Stimulated activated CD4-positive, alpha-beta T cell treated with anti-CD3 and anti-CD28 coated beads, Interleukin-2, amount 100 ng/mL, for 48 hours (primary cell): ENCODE results near the gene ACRBP.
A peak's percentile ranks its signal among the peaks of the same experiment; 100 is the strongest.

Experiments
- DNase-seq, 2 donors: peaks; one replicate each; pipeline ENCODE4 v3.0.0-alpha.2; 2020

ACRBP gene

GRCh38 chr12:6646276-6647082 lies 753 bp downstream of the ACRBP start:
- DNase-seq, result no peak

- DNase-seq, result no peak
Observed at GRCh38 chr12:6644903-6645302, 2.3 kb downstream of the ACRBP start.

GRCh38 chr12:6644257-6644596 lies 3.0 kb downstream of the ACRBP start:
- DNase-seq, result no peak

- DNase-seq, result no peak
Observed at GRCh38 chr12:6643569-6644256, 3.5 kb downstream of the ACRBP start.

- no peak for DNase-seq
Observed at GRCh38 chr12:6641131-6641530, 6.1 kb downstream of the ACRBP start.

- no peak for DNase-seq
Observed at GRCh38 chr12:6640497-6640896, 6.7 kb downstream of the ACRBP start.

- no peak for DNase-seq
Observed at GRCh38 chr12:6639151-6639801, 8.0 kb downstream of the ACRBP start.

- DNase-seq, result no peak
Observed at GRCh38 chr12:6638305-6638704, 8.9 kb downstream of the ACRBP start.

GRCh38 chr12:6635856-6636531 lies 11.2 kb downstream of the ACRBP start, which contains the start of gene LPAR5:
TSS of gene LPAR5 (minus strand) at chr12:6635959. CDS start at chr12:6621248, 14,711 bp downstream.
- DNase-seq, result no peak

- no peak for DNase-seq
Observed at GRCh38 chr12:6635375-6635855, 11.8 kb downstream of the ACRBP start.

- no peak for DNase-seq
Observed at GRCh38 chr12:6632026-6632983, 14.9 kb downstream of the ACRBP start.

GRCh38 chr12:6631549-6631961 lies 15.7 kb downstream of the ACRBP start:
- DNase-seq, result no peak

GRCh38 chr12:6630736-6631135 lies 16.5 kb downstream of the ACRBP start:
- DNase-seq, result no peak

- no peak for DNase-seq
Observed at GRCh38 chr12:6627616-6628015, 19.6 kb downstream of the ACRBP start.

GRCh38 chr12:6626654-6627283 lies 20.5 kb downstream of the ACRBP start:
- DNase-seq, result no peak

GRCh38 chr12:6620885-6621274 lies 26.4 kb downstream of the ACRBP start:
- DNase-seq, result no peak

- DNase-seq, result peak in 1 of 2 donors; percentile 59
Observed at GRCh38 chr12:6620137-6620884, 26.9 kb downstream of the ACRBP start.

GRCh38 chr12:6618483-6619225 lies 28.6 kb downstream of the ACRBP start:
- DNase-seq, result no peak

- DNase-seq, result no peak
Observed at GRCh38 chr12:6615802-6616201, 31.4 kb downstream of the ACRBP start.
